GM12873 (cell line): ENCODE data around the gene SAMHD1.

ENCODE experiments used
- CTCF ChIP-seq: IDR thresholded peaks from 2 replicates; pipeline ENCODE4 v1.5.1; 2012; ENCODE audit warnings: low read depth, mild to moderate bottlenecking, moderate library complexity, low read length, control low read depth; ENCODE audit not compliant: insufficient read depth; ENCODE audit errors: missing control alignments

SAMHD1 gene

GRCh38 chr20:36925234-36925633 is 26.3 kb downstream of the SAMHD1 start:
- no peak for TF ChIP-seq CTCF

GRCh38 chr20:36924167-36925045 is 27.1 kb downstream of the SAMHD1 start:
- TF ChIP-seq CTCF: no peak

GRCh38 chr20:36920334-36920730 is 31.2 kb downstream of the SAMHD1 start:
- TF ChIP-seq CTCF: no peak

GRCh38 chr20:36919715-36920333 is 31.7 kb downstream of the SAMHD1 start:
- peak; percentile 84 for TF ChIP-seq CTCF

- no peak for TF ChIP-seq CTCF
Observed at GRCh38 chr20:36917943-36918342, 33.6 kb downstream of the SAMHD1 start.

GRCh38 chr20:36917240-36917639 is 34.3 kb downstream of the SAMHD1 start:
- no peak for TF ChIP-seq CTCF

- no peak for TF ChIP-seq CTCF
Observed at GRCh38 chr20:36916199-36916598, 35.3 kb downstream of the SAMHD1 start.
